MCF 10A (cell line): ENCODE results near the gene MKLN1. TPM values are rescaled to one million over a fixed set of nuclear protein-coding genes. Genes with fewer than 3 reads are reported as not detected.

ENCODE experiments used
- BruUV-seq: library from RNA; stranded (reverse); fragments of 400-500 nt; replicated peaks from 2 replicates; lab custom pipeline; 2021; lab: Mats Ljungman, UMichigan
- CTCF ChIA-PET: fragments of 300-600 bp; sonication (Branson Sonifier 250); formaldehyde crosslinking; extraction: SDS; loops from one replicate; lab custom pipeline; 2021; ENCODE audit warnings: antibody characterized with exemption, inconsistent platforms; lab: Yijun Ruan, JAX
- POLR2A ChIA-PET: fragments of 300-600, 350-650 bp; sonication (Branson Sonifier 250); formaldehyde crosslinking; extraction: SDS; loops from one replicate; lab custom pipeline; 2020; ENCODE audit warnings: antibody characterized with exemption, inconsistent platforms; lab: Yijun Ruan, JAX
- DNase-seq: peaks from one replicate; pipeline ENCODE4 v3.0.0-alpha.2; 2018; ENCODE audit not compliant: unreplicated experiment
- H3K27ac Mint-ChIP-seq: one replicate; pipeline ENCODE4 v1.8.0; 2022; ENCODE audit warnings: mild to moderate bottlenecking, low read depth, mixed read lengths; ENCODE audit not compliant: unreplicated experiment
- H3K27me3 Mint-ChIP-seq: one replicate; pipeline ENCODE4 v1.8.0; 2022; ENCODE audit warnings: mixed read lengths; ENCODE audit not compliant: insufficient read depth, unreplicated experiment
- H3K36me3 Mint-ChIP-seq: one replicate; pipeline ENCODE4 v1.8.0; 2022; ENCODE audit warnings: mild to moderate bottlenecking, moderate library complexity, mixed read lengths; ENCODE audit not compliant: insufficient read depth, unreplicated experiment
- H3K4me1 Mint-ChIP-seq: one replicate; pipeline ENCODE4 v1.8.0; 2022; ENCODE audit warnings: mixed read lengths; ENCODE audit not compliant: insufficient read depth, unreplicated experiment
- H3K4me3 Mint-ChIP-seq: one replicate; pipeline ENCODE4 v1.8.0; 2022; ENCODE audit warnings: mild to moderate bottlenecking, moderate library complexity, mixed read lengths; ENCODE audit not compliant: unreplicated experiment
- H3K9me3 Mint-ChIP-seq: one replicate; pipeline ENCODE4 v1.8.0; 2022; ENCODE audit warnings: mixed read lengths; ENCODE audit not compliant: unreplicated experiment
- CTCF ChIP-seq: fragments of 200-600 bp; IDR thresholded peaks from one replicate; pipeline ENCODE4 v1.8.0; 2022; ENCODE audit warnings: antibody characterized with exemption, mild to moderate bottlenecking; ENCODE audit not compliant: unreplicated experiment
- intact Hi-C: fragments of 100-400 bp; cut with micrococcal nuclease; formaldehyde crosslinking; loops from 2 replicates; pipeline ENCODE4 v1.14.1; 2022
- total RNA-seq: library from RNA; stranded (reverse); gene quantifications from 2 replicates; pipeline ENCODE4 v1.2.3, GENCODE V29; 2022

MKLN1 gene
- total RNA-seq, 1 experiment from 2014 or later = 35.6 TPM

DNA sequence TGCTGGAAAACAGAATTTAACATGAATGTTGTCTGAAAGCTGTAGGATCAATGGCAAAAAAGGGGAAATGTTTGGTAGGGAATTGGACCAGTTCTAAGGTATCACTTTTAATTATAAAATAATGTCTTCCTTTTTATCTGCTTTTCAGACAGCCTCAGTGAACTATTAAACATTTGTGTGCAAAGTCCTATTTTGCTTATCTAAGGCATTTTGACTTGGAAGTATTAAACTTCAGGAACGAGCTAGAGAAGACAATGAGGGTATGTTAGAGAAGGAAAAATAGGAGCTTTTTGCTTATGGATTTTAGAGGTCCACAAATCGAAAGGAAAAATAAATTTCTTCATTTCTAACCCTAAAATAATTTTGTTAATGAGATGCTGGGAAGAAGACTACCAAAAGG is 165.4 kb downstream of the MKLN1 start:
- Mint-ChIP-seq H3K27me3 (no peaks in the 10 kb centered on the region), H3K9me3 (no peaks in the 10 kb centered on the region), H3K27ac (no peak overlapping the region), H3K36me3 (peaks cover 19% of the 10 kb centered on the region), H3K4me3 (no peak overlapping the region), H3K4me1 (no peaks in the 10 kb centered on the region)
- no TSS peak for BruUV-seq
- intact Hi-C loops = no loop called here
- ChIA-PET CTCF (interaction anchor here (0.5 to 1.7 kb wide), 11 partner anchors 10 to 1429 kb away, joined by 3 to 24 read pairs (median 3); no protein-coding TSS in a partner anchor), POLR2A (interaction anchor here (0.8 to 1.3 kb wide), 2 partner anchors 10 to 12 kb away, joined by 3 read pairs; no protein-coding TSS in a partner anchor)
- TF ChIP-seq CTCF = no peak
- no peak for DNase-seq

DNA sequence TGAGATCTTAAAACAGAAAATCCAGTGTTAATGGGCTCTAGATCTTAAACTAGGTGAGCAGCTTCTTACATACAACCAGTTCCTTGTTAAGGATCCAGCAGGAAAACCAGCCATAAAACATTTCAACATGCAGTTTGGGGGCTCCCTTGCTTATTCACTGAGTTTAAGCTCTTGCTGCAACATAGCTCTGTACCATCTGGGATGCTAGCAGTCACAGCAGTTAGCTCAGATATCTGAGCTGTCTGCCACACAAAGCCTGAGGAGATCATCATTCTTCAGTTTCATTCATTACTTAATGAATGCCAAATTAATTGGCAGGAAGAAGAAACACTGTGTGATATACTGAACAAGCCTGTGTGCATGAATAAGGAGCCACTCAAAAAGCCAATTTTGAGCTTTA is 165.9 kb downstream of the MKLN1 start:
- ChIA-PET POLR2A (interaction anchor here (1.3 kb wide), 1 partner anchor 11 kb away, joined by 3 read pairs; no protein-coding TSS in a partner anchor), CTCF (interaction anchor here (0.6 to 1.7 kb wide), 8 partner anchors 9 to 1430 kb away, joined by 3 to 24 read pairs (median 3); no protein-coding TSS in a partner anchor)
- no peaks in the 10 kb centered on the region for H3K9me3 Mint-ChIP-seq

DNA sequence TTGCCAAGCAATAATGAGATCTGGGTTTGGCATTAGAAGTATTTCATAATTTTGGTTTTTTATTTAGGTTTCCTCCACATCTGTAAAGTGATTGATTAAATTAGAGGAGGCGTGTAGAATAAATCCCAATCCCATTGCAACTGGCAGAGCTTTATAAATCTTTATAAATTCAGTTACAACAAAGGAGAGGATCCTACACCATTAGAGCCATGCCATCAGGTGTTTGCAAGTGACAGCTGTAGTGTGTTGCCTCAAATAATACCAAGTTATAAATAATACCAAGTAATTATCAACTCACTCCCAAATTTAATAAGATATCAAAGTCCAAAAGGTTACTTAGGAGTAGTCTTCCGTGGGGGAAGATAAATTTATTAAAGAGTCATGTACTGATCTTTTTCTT is 166.5 kb downstream of the MKLN1 start:
- BruUV-seq = no TSS peak
- Mint-ChIP-seq H3K27me3 (no peaks in the 10 kb centered on the region), H3K4me1 (no peaks in the 10 kb centered on the region), H3K36me3 (peaks cover 13% of the 10 kb centered on the region), H3K27ac (no peak overlapping the region), H3K9me3 (no peaks in the 10 kb centered on the region), H3K4me3 (no peak overlapping the region)
- TF ChIP-seq CTCF = no peak
- ChIA-PET CTCF (interaction anchor here (1.0 to 1.7 kb wide), 3 partner anchors 13 to 425 kb away, joined by 3 to 24 read pairs (median 3); no protein-coding TSS in a partner anchor), POLR2A (interaction anchor here (1.3 kb wide), 1 partner anchor 10 kb away, joined by 3 read pairs; no protein-coding TSS in a partner anchor)
- no peak for DNase-seq
- intact Hi-C loops = no loop called here

More for the DNA sequence above, 165.9 kb downstream of the MKLN1 start:
- BruUV-seq = no TSS peak
- intact Hi-C loops = no loop called here
- DNase-seq = no peak
- Mint-ChIP-seq H3K4me1 (no peaks in the 10 kb centered on the region), H3K27ac (no peak overlapping the region), H3K27me3 (no peaks in the 10 kb centered on the region), H3K4me3 (no peak overlapping the region), H3K36me3 (peaks cover 14% of the 10 kb centered on the region)
- TF ChIP-seq CTCF = no peak

DNA sequence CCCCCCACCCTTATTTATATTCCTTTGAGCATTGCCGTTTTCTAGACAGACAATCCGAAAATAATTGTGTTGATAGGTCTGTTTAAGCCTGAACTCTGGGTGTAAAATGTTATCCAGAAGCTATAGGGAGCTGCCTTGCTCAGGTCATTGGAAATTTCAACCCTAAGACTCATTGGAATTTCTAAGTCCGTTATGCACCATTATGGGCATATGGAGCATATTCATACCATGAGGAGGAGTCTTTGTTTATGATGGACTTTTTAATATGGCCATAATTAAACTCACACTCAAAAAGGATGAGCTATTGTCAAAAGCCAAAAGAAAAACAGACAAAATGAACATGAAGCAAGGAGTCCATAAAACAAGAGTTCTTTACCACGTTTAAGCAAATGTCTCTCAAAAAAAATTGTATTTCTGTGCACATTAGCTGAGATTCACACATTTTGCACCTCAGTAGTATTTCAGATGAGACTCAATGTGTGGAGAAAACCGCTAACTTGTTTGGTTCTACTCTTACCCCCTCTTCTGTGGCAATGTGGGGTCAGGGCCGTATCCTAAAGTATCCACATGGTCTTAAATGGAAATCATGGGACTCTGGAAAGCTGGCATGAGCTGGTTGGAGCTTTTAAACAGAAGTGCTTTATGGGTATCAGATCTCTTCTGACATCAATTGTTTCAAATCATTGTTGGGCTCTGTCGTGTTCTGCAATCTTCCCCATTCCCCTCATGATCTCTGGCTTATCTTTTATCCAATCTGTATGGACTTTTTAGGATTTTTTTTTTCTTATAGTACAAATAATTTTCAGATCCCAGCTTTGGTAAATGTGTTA is 168.2 kb downstream of the MKLN1 start:
- intact Hi-C loops = no loop called here
- CTCF ChIA-PET = interaction anchor here (1.3 to 1.6 kb wide), 3 partner anchors 11 to 159 kb away, joined by 3 to 6 read pairs (median 5); no protein-coding TSS in a partner anchor
- no peak for DNase-seq
- Mint-ChIP-seq H3K36me3 (peaks cover 7% of the 10 kb centered on the region), H3K27me3 (no peaks in the 10 kb centered on the region), H3K9me3 (no peaks in the 10 kb centered on the region), H3K4me1 (no peaks in the 10 kb centered on the region), H3K27ac (no peak overlapping the region), H3K4me3 (no peak overlapping the region)
- POLR2A ChIA-PET = interaction anchor here (0.6 to 1.3 kb wide), 3 partner anchors 9 to 400 kb away, joined by 3 read pairs; no protein-coding TSS in a partner anchor
- TF ChIP-seq CTCF = no peak
- no TSS peak for BruUV-seq
